ENCODE data around the gene CTNND2.

CTNND2 gene

GRCh38 chr5:10923310-10923709 lies 980.9 kb downstream of the CTNND2 start:
- no peak for TF ChIP-seq CTCF (IDR thresholded peaks at IDR 0.05)

Data from LNCAP (cell line).